ENCODE results near the gene PAXIP1.

GRCh38 chr7:154942691-154943090, 60.2 kb downstream of the PAXIP1 start:
- TF ChIP-seq POLR2AphosphoS5 (IDR thresholded peaks at IDR 0.05; ENCODE audit: low read depth) = no peak
- TF ChIP-seq CTCF (conservative IDR thresholded peaks at IDR 0.05; ENCODE audit: low read depth in 2 of 2) = no peak
- TF ChIP-seq EZH2 (IDR thresholded peaks at IDR 0.05; ENCODE audit: low read depth, unreplicated experiment) = no peak
- TF ChIP-seq NANOG (IDR thresholded peaks at IDR 0.05; ENCODE audit: borderline replicate concordance) = no peak
- no peak for TF ChIP-seq REST (IDR thresholded peaks at IDR 0.05; ENCODE audit: unreplicated experiment)
- no peak for TF ChIP-seq JUNB (IDR thresholded peaks at IDR 0.05; ENCODE audit: unreplicated experiment)
- no peak for TF ChIP-seq CREB1 (CRISPR knock-in tag; IDR thresholded peaks at IDR 0.05; ENCODE audit: low read depth)
- no peak for TF ChIP-seq EZH2phosphoT487 (IDR thresholded peaks at IDR 0.05; ENCODE audit: unreplicated experiment)
- TF ChIP-seq ZNF114 (CRISPR knock-in tag; IDR thresholded peaks at IDR 0.05) = no peak
- no peak for TF ChIP-seq STAT1 (IDR thresholded peaks at IDR 0.05; ENCODE audit: unreplicated experiment)
- no peak for TF ChIP-seq ZNF331 (CRISPR knock-in tag; IDR thresholded peaks at IDR 0.05; ENCODE audit: low read depth)
- TF ChIP-seq ZNF462 (CRISPR knock-in tag; IDR thresholded peaks at IDR 0.05) = no peak

Measured in GM23338 (cell line).